ENCODE results near the gene TTYH1.

Gene TTYH1

GRCh38 chr19:54453921-54454780 is 38.9 kb downstream of the TTYH1 start:
- Histone ChIP-seq H3K4me3 (replicated peaks; ENCODE audit: insufficient read depth, low read length) (no peak overlapping the region), H3K27me3 (ENCODE audit: insufficient read depth, poor library complexity, severe bottlenecking) (no peaks in the 10 kb centered on the region), H3K27ac (replicated peaks) (no peak overlapping the region)
- no peak for DNase-seq (ENCODE audit: low read depth in 1 of 2, low spot score in 1 of 2)
- TF ChIP-seq GABPA (IDR thresholded peaks at IDR 0.05; ENCODE audit: low read depth) = no peak
- TF ChIP-seq POLR2AphosphoS5 (IDR thresholded peaks at IDR 0.05; ENCODE audit: low read depth) = no peak
- TF ChIP-seq CTCF (IDR thresholded peaks at IDR 0.05; ENCODE audit: insufficient read depth, low read length) = no peak
- no peak for TF ChIP-seq REST (IDR thresholded peaks at IDR 0.05; ENCODE audit: insufficient replicate concordance, low read depth)
- no peak for TF ChIP-seq SPI1 (IDR thresholded peaks at IDR 0.05; ENCODE audit: borderline replicate concordance, low read depth)

GRCh38 chr19:54454781-54455675 is 39.8 kb downstream of the TTYH1 start:
- no peak overlapping the region for H3K4me3 ChIP-seq (replicated peaks; ENCODE audit: insufficient read depth, low read length)
- no peak for TF ChIP-seq CTCF (IDR thresholded peaks at IDR 0.05; ENCODE audit: insufficient read depth, low read length)
- TF ChIP-seq REST (IDR thresholded peaks at IDR 0.05; ENCODE audit: insufficient replicate concordance, low read depth) = no peak
- no peak for TF ChIP-seq SPI1 (IDR thresholded peaks at IDR 0.05; ENCODE audit: borderline replicate concordance, low read depth)
- TF ChIP-seq POLR2AphosphoS5 (IDR thresholded peaks at IDR 0.05; ENCODE audit: low read depth) = no peak
- TF ChIP-seq GABPA (IDR thresholded peaks at IDR 0.05; ENCODE audit: low read depth) = no peak
- no peaks in the 10 kb centered on the region for H3K27me3 ChIP-seq (ENCODE audit: insufficient read depth, poor library complexity, severe bottlenecking)
- no peak for DNase-seq (ENCODE audit: low read depth in 1 of 2, low spot score in 1 of 2)
- no peak overlapping the region for H3K27ac ChIP-seq (replicated peaks)

GRCh38 chr19:54455786-54456422 is 40.6 kb downstream of the TTYH1 start:
- TF ChIP-seq GABPA (IDR thresholded peaks at IDR 0.05; ENCODE audit: low read depth) (no peak), SPI1 (IDR thresholded peaks at IDR 0.05; ENCODE audit: borderline replicate concordance, low read depth) (no peak), POLR2AphosphoS5 (IDR thresholded peaks at IDR 0.05; ENCODE audit: low read depth) (no peak), REST (IDR thresholded peaks at IDR 0.05; ENCODE audit: insufficient replicate concordance, low read depth) (no peak), CTCF (IDR thresholded peaks at IDR 0.05; ENCODE audit: insufficient read depth, low read length) (no peak)
- Histone ChIP-seq H3K4me3 (replicated peaks; ENCODE audit: insufficient read depth, low read length) (no peak overlapping the region), H3K27me3 (ENCODE audit: insufficient read depth, poor library complexity, severe bottlenecking) (no peaks in the 10 kb centered on the region), H3K27ac (replicated peaks) (no peak overlapping the region)
- DNase-seq (ENCODE audit: low read depth in 1 of 2, low spot score in 1 of 2) = no peak
